HepG2 (cell line): ENCODE data around the gene ST6GALNAC6. TPM values are rescaled to one million over a fixed set of nuclear protein-coding genes. Genes with fewer than 3 reads are reported as not detected.

Experiments used
- ATF7 ChIP-seq, 2 experiments: fragments of 450-650 bp in 1 of 2; sonication (generic) in 1 of 2; formaldehyde crosslinking in 1 of 2; IDR thresholded peaks; 2 replicates each; pipeline versions ENCODE4 v1.4.0 to v1.6.1; 2016 to 2020; ENCODE audit warnings: antibody characterized with exemption in 1 of 2, mild to moderate bottlenecking in 1 of 2, missing genetic modification reagents in 1 of 2
- CSRNP1 ChIP-seq: sonication (generic); formaldehyde crosslinking; IDR thresholded peaks from 2 replicates; pipeline ENCODE4 v1.8.1; 2023; ENCODE audit warnings: mild to moderate bottlenecking, missing genetic modification reagents
- DDIT3 ChIP-seq: sonication (generic); formaldehyde crosslinking; IDR thresholded peaks from 2 replicates; pipeline ENCODE4 v1.4.0; 2020; ENCODE audit warnings: mild to moderate bottlenecking, missing genetic modification reagents
- KDM5B ChIP-seq: sonication (generic); formaldehyde crosslinking; IDR thresholded peaks from 2 replicates; pipeline ENCODE4 v1.4.0; 2020; ENCODE audit warnings: missing genetic modification reagents, mild to moderate bottlenecking, borderline replicate concordance
- KLF13 ChIP-seq: sonication (generic); formaldehyde crosslinking; IDR thresholded peaks from 2 replicates; pipeline ENCODE4 v1.4.0; 2020; ENCODE audit warnings: mild to moderate bottlenecking, missing genetic modification reagents
- MBD4 ChIP-seq: IDR thresholded peaks from 2 replicates; pipeline ENCODE4 v1.6.1; 2012; ENCODE audit warnings: low read length, inconsistent platforms, borderline replicate concordance
- MYPOP ChIP-seq: sonication (generic); formaldehyde crosslinking; IDR thresholded peaks from 2 replicates; pipeline ENCODE4 v1.8.1; 2023; ENCODE audit warnings: mild to moderate bottlenecking, moderate library complexity, missing genetic modification reagents
- PAF1 ChIP-seq: IDR thresholded peaks from 2 replicates; pipeline ENCODE4 v1.6.1; 2016; ENCODE audit warnings: missing genetic modification reagents, missing compliant biosample characterization
- PHF20 ChIP-seq: sonication (generic); formaldehyde crosslinking; IDR thresholded peaks from 2 replicates; pipeline ENCODE4 v1.5.0; 2020; ENCODE audit warnings: mild to moderate bottlenecking, missing genetic modification reagents
- PITX1 ChIP-seq: sonication (generic); formaldehyde crosslinking; IDR thresholded peaks from 2 replicates; pipeline ENCODE4 v1.5.1; 2020; ENCODE audit warnings: mild to moderate bottlenecking, missing genetic modification reagents
- RXRA ChIP-seq: sonication (generic); formaldehyde crosslinking; IDR thresholded peaks from 2 replicates; pipeline ENCODE4 v1.5.1; 2020; ENCODE audit warnings: missing genetic modification reagents
- RXRB ChIP-seq: IDR thresholded peaks from 2 replicates; pipeline ENCODE4 v1.6.1; 2016; ENCODE audit warnings: borderline replicate concordance, missing genetic modification reagents, missing compliant biosample characterization
- XRCC5 ChIP-seq: fragments of 200-400 bp; formaldehyde crosslinking; optimal IDR thresholded peaks from 2 replicates; pipeline ENCODE3; 2017; ENCODE audit warnings: mild to moderate bottlenecking, low read length
- ZBTB43 ChIP-seq: sonication (generic); formaldehyde crosslinking; conservative IDR thresholded peaks from 2 replicates; pipeline ENCODE4 v1.4.0; 2020; ENCODE audit warnings: missing genetic modification reagents
- ZEB1 ChIP-seq: IDR thresholded peaks from 2 replicates; pipeline ENCODE4 v1.6.1; 2012; ENCODE audit warnings: mild to moderate bottlenecking, low read depth, inconsistent platforms; ENCODE audit not compliant: insufficient replicate concordance
- ZMAT3 ChIP-seq: sonication (generic); formaldehyde crosslinking; conservative IDR thresholded peaks from 2 replicates; pipeline ENCODE4 v1.7.0; 2021; ENCODE audit warnings: missing genetic modification reagents
- ZMAT5 ChIP-seq: sonication (generic); formaldehyde crosslinking; IDR thresholded peaks from 2 replicates; pipeline ENCODE4 v1.5.0; 2020; ENCODE audit warnings: mild to moderate bottlenecking, low read depth, missing genetic modification reagents, borderline replicate concordance
- ZNF550 ChIP-seq: sonication (generic); formaldehyde crosslinking; IDR thresholded peaks from 2 replicates; pipeline ENCODE4 v1.4.0; 2020; ENCODE audit warnings: mild to moderate bottlenecking, missing genetic modification reagents, borderline replicate concordance
- ZNF629 ChIP-seq: sonication (generic); formaldehyde crosslinking; conservative IDR thresholded peaks from 2 replicates; pipeline ENCODE4 v1.5.0; 2020; ENCODE audit warnings: missing genetic modification reagents
- ZNF644 ChIP-seq: IDR thresholded peaks from 2 replicates; pipeline ENCODE4 v1.6.1; 2016; ENCODE audit warnings: low read depth
- ZNF687 ChIP-seq: sonication (generic); formaldehyde crosslinking; IDR thresholded peaks from 2 replicates; pipeline ENCODE4 v1.5.1; 2020; ENCODE audit warnings: mild to moderate bottlenecking, missing genetic modification reagents, moderate library complexity
- polyA plus RNA-seq, 8 experiments: library from polyadenylated mRNA; depleted of rRNA in 3 of 8; stranded (reverse) in 7 of 8; unstranded in 1 of 8; fragments of >200 nt; fragmentation: Illumina TruSeq in 4 of 8; extraction: Trizol in 4 of 8; gene quantifications; 2 replicates each; pipeline versions ENCODE4 v1.2.1 to v1.2.3, GENCODE V29; 2011 to 2016; ENCODE audit warnings: low read depth in 4 of 8, missing spikeins in 1 of 8, mixed read lengths in 1 of 8; ENCODE audit not compliant: insufficient read depth in 1 of 8
- total RNA-seq, 5 experiments: library from RNA; depleted of rRNA; stranded (reverse); fragments of >200 nt; fragmentation: Illumina TruSeq; extraction: Trizol; gene quantifications; 2 replicates each; pipeline ENCODE4 v1.2.3, GENCODE V29; 2016; ENCODE audit warnings: low read depth in 1 of 5

The ST6GALNAC6 gene
- total and polyA plus RNA-seq, 2 of the 13 experiments (the other 11 are each of a cell fraction or from before 2014, with no cell fraction given), result 18.5 to 65.4 TPM

- TF ChIP-seq ZNF687 (CRISPR knock-in tag), result peak; percentile 53
- TF ChIP-seq XRCC5, result no peak
- TF ChIP-seq PHF20 (CRISPR knock-in tag), result no peak
- TF ChIP-seq ZMAT5, result no peak
- no peak for TF ChIP-seq ATF7 (IDR thresholded peaks at IDR 0.05)
- TF ChIP-seq ATF7 (CRISPR knock-in tag; IDR thresholded peaks at IDR 0.05), result no peak
- TF ChIP-seq ZNF550 (CRISPR knock-in tag), result no peak
- TF ChIP-seq MBD4, result no peak
- no peak for TF ChIP-seq ZEB1
- TF ChIP-seq ZNF629 (CRISPR knock-in tag), result peak; percentile 61
- no peak for TF ChIP-seq KDM5B (CRISPR knock-in tag)
- no peak for TF ChIP-seq ZBTB43
- TF ChIP-seq RXRB, result no peak
- no peak for TF ChIP-seq ZNF644
- no peak for TF ChIP-seq KLF13 (CRISPR knock-in tag)
- TF ChIP-seq PITX1, result peak; percentile 52; the same call in 1 of the 2 replicates
- no peak for TF ChIP-seq PAF1
- TF ChIP-seq CSRNP1 (CRISPR knock-in tag), result 0 out of 2 replicates have a peak, but pooled peaks have one; percentile 29
- no peak for TF ChIP-seq MYPOP (CRISPR knock-in tag)
- no peak for TF ChIP-seq RXRA (CRISPR knock-in tag)
- TF ChIP-seq ZMAT3 (CRISPR knock-in tag), result no peak
- no peak for TF ChIP-seq DDIT3 (CRISPR knock-in tag)
Observed at GRCh38 chr9:127927988-127928675, 28.7 kb upstream of the ST6GALNAC6 start (continued).
